NCI-H524 treated with DMSO at 0.1 percent for 48 hours (cell line): Measurements from ENCODE around the gene GRK5.
"Not testable (repeated sequence)": the region's sequence is repeated elsewhere in the genome, so short reads cannot be mapped to it uniquely, and the experiment has no call there.

Experiments used
- DNase-seq: peaks from one replicate; lab custom pipeline; 2025; lab: John Stamatoyannopoulos, UW

The GRK5 gene

DNA sequence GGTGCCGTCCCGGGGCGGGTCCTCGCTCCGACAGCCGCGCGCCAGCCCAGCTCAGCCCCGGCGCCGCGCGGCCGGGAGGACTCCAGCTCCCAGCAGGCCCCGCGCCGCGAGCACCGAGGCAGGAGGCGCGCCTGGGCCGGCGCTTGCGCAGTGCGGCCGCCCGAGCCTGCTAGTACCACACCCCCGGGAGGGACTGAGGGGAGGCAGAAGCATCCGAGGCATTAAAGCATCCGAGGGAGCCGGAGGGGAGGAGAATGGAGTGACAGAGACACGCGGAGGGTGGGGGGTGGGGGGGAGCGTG is at the start of gene GRK5:
GRK5 (plus strand) TSS at position 206 of the 301 bp plus-strand sequence. CDS start 347 bp downstream, outside the sequence.
- peak; percentile 63 for DNase-seq

DNA sequence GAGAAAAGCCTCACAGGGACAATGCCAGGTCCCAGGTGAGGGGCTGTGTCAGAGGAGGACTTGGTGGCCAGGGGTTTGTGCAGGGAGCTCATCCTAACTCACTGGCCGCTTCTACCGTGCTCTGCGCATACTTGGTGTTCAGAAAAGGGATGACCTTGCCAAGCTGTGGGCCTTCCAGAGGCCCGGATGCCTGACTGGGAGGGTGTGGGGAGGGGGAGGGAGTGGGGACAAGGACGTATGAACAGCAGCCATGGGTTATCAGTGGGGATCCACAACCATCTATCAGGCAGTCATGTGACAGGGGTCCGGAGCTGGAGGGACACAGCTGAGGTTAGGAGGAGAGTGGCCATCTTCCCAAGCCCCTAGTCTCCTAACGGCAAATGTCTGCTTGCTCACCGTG is 48.0 kb upstream of the GRK5 start:
- DNase-seq, result no peak

DNA sequence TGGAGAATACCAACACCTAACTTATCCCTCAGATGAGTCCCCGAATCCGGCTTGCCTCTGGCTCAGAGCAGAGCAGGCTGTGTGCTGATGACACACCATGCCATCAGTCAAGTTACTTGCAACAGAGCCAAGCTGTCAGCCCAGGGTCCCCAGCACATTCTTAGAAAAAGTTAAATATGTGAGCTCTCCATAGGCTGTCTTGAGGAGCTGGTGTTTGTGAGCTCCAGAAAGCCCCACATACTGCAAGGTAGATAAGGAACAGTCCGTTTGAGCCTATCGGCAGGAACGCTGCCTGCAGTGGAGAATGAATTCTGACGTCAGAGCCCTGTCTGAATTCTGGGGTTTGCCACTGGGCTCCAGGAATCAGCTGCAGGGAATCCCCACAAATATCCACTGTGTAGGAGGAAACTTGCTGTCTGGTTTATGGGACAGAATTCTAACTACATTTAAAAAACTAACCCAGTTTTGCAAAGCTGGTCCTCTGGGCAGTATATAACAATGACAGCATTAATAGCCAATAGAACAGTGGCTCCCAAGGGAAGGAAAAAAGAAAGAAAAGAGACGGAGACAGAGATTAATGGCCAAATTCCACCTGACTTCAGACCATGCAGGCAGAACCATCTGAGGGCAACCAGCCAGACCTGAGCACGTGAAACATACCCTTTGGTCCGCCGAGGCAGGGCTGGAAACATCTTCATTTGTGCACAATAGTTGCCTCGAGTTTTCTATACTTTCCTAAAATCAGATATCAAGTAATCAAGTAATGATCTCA is 45.5 kb upstream of the GRK5 start:
- no peak for DNase-seq

DNA sequence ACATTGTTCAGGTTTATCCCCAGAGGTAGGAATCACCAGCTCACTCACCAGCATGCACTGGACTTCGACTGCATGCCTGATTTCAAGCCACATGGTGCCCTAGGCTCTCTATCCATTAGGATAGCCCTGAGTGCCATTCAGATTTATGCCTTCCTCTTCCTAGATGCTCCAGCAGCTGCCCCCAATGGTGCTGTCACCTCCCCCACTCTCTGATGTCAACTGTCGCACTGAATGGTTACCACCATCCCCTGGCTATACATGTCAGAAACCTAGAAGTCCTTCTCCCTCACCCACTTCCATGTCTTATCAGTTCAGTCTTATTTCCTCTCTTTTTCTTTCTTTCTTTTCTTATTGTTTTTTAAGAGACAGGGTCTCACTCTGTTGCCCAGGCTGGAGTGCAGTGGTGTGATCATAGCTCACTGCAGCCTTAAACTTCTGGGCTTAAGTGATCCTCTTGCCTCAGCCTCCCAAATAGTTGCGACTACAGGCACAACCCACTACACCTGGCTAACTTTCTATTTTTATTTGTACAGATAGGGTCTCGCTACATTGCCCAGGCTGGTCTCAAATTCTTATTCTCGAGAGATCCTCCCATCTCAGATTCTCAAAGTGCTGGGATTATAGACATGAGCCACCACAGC is 44.8 kb upstream of the GRK5 start:
- DNase-seq, result no peak

DNA sequence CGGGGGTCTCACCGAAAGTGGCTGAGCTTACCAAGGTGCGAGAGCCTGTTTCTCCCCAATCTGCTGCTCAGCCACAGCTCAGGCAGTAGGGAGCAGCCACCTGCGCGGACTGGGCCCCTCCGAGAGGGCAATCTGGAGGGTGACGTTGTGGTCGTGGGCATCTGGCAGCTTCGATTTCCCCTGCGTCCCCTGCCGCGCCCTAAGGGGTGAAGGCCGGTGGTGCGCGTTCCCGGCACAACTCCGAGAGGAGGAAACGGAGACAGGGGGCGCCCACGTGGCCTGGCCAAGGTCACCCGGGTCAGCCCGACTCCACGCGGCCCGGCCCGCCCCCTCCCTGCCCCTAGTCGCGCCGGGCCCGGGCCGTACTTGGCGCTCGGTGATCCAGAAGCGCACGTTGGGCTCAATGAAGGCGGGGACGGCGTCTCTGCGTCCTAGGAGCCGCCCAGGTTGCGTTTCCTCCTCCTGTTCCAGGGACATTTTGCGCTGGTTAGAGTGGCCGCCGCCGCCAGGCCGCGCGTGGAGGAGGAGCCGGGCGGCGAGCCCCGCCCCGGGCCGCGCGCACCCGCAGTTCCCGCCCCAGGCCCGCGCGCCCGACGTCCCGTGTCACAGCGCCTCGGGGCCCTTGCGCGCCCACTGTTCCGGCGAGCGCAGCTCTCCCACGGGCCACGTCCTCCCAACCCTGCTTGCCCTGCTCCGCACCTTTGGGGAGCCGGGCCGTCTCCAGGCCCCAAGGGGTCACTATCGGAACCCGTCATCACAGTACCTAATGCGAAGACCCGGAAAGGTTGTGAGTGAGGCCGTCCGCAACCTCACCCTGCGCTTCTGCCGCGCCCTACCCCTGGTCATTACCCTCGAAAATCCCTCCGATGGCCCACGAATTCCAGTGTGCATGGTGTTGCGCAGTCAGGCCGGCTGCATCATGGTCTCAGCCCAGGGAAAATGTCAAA is 41.9 kb upstream of the GRK5 start, which contains the start of gene SFXN4:
SFXN4 (minus strand) TSS at position 544 of the 947 bp plus-strand sequence; CDS start at position 477, 67 bp downstream.
- no peak for DNase-seq

DNA sequence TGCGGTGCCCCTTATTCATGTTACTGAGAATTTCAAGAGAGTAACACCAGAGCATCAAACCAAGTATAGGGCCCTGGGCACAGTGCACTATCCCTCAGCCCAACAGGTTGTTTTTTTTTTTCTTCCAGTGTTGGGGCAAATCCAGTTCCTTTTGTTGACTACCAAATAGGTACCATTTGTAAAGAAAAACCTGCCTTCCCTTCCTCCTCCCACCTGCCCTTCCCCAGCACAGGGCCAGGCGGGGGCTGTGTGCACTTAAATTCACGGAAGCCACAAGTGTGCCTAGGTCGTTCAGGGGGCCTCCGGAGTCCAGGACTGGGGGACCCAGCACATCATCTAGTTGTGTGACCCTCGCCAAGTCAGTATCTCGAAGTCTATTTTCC is 41.3 kb upstream of the GRK5 start:
- DNase-seq, result no peak

DNA sequence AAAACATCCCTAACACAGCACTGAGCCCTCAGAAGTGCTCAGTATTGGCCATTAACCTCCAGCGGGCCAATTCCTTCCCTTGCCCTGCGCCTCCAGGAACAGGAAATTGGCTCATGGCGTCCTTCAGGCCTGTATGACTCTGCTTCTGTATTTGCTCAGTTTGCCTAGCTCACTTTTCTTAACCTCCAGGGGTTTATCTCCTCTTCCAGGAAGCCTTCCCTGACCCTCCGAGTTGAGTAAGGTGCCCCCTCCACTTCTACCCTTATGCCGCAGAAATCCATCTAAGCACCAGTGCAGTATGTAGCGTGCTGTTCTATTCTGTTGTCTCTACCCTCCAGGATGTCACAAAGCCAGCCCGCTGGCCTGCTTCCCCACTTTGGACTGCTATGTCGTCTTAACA is 40.8 kb upstream of the GRK5 start:
- no peak for DNase-seq

DNA sequence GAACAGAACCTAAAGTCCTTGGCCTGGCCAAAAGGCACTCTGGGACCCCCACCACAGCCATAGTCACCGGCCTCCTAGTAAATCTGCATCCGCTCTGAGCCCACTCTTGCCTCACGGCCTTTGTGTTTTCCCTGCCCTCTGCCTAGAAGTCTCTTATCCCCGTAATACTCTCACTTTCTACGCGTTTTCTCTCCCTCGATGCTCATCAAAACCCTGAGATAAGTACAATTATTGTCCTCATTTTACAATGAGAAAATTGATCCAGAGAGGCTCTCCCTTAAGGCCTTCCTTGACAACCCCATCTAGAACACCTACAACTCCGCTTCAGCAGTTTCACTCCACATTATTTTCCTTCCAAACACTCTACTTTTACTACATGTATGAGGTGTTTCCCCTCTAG is 40.3 kb upstream of the GRK5 start:
- DNase-seq, result no peak

DNA sequence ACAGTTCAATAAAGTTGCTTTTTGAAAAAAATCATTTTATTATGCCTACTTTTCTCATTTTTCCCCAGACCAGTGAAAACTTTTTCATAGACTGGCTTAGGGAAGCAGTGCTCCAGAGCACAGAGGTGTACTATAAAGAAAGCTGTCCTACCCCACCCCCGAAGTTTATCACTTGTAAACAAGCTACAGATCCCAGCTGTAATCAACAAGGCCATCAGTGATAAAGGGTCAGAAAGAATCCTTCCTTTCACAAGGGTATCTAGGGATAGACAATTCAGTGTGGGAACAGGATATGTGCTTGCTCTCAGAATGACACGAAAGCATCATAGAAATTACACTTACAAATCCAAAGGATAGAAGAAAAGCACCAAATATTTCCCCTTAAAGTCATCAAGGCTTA is 33.3 kb upstream of the GRK5 start:
- DNase-seq, result no peak

DNA sequence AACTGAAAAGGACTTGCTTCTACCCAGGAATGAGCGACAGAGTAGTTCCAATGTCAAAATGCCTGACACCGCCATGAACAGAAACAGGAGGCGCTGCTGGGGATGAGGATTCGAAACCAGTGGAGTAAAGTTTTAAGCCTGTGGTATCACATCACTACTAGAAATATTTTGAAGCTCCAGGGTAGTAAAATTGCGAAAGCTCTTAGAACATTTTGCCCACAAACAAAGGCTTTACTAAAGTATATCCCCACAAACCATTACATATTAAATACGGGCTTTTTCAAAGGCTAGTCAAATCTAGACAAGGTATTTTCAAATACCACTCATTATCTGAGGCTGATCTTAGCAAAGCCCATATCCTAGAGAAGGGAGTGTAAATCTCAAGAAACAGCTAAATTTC is 31.2 kb upstream of the GRK5 start:
- DNase-seq, result no peak

DNA sequence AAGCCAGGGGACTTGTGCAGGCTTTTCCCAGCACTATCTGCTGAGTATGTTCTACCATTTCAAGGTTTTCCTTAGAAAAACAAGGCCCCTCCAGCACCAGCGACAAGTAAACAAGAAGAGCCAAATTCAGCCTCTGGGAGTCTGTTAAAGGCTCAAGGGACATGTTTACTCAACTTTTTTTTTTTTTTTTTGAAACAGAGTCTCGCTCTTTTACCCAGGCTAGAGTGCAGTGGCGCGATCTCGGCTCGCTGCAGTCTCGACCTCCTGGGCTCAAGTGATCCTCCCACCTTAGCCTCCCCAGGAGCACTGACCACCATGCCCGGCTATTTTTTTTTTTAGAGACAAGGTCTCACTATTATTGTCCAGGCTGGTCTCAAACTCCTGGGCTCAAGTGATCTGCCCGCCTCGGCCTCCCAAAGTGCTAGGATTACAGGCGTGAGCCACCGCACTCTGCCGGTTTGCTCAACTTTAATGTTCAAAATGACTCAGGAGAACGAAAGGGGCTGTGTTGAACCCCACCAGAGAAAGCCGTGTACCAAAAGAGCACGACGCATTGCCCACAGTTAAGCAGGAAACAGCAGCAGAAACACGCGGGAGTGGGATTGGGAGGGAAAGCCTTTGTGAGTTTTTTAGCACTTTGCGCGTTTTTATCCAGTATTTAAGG is 29.5 kb upstream of the GRK5 start:
- no peak for DNase-seq

DNA sequence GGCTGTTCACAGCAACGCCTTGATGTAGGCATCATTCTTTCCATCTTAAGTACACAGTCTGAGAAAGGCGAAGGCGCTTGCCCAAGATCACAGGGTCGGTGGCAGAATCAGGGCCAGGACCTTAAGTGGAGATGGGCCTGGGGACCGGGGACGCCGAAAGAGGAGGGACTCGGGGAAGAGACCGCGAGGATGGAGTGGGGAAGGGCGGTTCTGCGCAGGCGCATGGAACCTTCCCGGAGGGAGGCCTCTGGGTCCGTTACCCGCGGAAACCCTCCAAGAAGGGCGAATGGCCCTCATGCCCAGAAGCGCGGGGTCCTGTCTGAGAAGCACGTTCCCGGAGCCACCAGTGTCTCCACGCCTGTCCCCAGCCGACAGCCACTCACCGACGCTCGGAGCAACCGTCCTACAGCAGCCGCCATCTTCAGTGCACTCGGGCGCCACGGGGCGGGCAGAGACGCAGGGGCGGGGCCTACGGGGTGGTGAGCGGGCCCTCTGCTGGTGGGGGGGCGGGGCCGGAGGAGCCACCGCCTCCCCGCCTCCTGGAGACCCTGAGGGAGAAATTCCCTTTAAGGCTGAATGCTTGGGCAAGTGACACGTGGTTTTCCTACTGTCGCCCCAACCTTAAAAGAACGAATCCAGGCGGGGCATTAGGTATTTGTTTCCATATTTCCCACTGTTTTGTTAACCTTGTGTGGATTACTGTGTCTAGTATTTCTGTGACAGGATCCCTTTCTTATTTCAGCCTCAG is 28.8 kb upstream of the GRK5 start, which contains the start of gene PRDX3:
PRDX3 (minus strand) TSS at position 441 of the 748 bp plus-strand sequence; CDS start at position 419, 22 bp downstream.
- DNase-seq, result peak; percentile 28

DNA sequence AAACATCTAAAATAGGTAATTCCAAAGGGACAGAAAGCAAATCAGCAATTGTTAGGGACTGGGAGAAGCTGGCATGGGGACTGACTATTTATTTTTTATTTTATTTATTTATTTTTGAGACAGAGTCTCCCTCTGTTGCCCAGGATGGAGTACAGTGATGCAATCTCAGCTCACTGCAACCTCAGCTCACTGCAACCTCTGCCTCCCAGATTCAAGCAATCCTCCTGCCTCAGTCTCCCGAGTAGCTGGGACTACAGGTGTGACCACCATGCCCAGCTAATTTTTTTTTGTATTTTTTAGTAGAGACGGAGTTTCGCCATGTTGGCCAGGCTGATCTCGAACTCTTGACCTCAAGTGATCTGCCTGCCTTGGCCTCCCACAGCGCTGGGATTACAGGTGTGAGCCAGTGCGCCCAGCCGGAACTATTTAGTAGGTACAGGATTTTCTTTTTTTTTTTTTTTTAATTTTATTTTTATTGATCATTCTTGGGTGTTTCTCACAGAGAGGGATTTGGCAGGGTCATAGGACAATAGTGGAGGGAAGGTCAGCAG is 26.4 kb upstream of the GRK5 start:
- not testable (repeated sequence) for DNase-seq

DNA sequence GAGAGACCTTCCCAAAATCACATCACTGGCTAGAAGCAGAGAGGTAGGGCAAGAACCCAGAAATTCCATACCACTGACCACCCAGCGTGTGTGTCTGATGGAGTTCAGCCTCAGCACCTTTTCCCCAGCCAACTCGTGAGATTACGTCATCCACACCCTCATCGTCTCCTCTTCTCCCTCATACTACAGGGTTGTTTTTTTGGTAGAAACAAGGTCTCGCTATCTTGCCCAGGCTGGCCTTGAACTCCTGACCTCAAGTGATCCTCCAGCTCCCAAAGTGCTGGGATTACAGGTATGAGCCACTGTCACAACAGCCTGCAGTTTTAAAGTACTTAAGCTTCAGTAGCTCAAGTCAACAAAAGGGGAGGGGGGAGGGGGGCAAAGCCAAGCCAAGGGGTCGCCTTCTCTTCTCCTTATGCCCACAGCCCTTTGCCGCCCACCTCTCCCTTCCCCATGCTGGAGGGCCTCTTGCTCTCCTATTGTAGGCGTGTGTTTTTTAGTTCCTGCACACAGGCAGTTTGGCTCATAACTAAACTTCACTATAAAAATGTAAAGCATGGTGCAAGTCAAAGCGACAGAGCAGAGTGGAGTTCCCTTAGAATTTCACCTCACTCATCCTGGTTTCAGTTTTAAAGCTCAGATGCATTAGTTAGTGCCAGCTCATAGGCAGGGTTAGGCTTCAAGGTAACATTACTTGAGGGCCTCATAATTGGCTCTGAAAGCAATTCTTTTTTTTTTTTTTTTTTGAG is 23.5 kb upstream of the GRK5 start:
- DNase-seq, result no peak

DNA sequence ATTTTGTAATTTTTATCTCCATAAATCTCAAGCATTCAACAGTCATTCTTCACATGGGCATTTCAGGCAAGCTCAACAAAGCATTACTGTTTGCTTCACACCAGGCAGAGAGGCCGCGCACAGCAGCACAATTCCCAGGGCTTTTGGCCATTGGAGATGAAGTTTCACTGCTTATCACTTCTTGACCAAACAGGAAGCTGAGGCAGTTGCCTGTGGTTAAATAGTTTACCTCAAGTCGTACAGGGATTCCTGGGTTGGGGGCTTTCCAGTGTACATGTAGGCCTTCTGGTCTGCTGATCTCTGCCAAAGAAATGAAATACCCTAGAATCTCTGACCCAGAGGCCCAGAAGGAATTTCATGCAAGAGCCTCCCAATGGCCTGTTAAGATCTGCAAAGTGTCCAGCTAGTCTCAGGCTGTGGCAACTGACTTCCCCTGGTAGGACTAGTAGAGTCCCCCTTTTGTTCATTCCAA is 17.5 kb upstream of the GRK5 start:
- DNase-seq, result no peak

DNA sequence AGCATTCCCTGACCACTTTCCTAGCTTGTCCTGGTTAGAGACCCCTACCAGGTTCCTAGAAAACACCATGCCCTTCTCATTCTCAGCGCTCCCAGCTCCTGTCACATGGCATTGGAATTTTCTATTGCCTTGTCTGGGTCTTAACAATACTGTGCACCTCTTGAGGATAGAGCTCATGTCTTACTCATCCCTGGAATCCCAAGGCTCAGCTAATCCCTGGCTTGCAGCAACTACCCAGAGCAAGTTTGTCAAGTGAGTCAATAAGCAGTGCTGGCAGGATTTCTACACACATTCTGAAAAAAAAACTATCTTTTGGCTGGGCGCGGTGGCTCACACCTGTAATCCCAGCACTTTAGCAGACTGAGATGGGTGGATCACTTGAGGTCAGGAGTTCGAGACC is 17.0 kb upstream of the GRK5 start:
- DNase-seq, result no peak

DNA sequence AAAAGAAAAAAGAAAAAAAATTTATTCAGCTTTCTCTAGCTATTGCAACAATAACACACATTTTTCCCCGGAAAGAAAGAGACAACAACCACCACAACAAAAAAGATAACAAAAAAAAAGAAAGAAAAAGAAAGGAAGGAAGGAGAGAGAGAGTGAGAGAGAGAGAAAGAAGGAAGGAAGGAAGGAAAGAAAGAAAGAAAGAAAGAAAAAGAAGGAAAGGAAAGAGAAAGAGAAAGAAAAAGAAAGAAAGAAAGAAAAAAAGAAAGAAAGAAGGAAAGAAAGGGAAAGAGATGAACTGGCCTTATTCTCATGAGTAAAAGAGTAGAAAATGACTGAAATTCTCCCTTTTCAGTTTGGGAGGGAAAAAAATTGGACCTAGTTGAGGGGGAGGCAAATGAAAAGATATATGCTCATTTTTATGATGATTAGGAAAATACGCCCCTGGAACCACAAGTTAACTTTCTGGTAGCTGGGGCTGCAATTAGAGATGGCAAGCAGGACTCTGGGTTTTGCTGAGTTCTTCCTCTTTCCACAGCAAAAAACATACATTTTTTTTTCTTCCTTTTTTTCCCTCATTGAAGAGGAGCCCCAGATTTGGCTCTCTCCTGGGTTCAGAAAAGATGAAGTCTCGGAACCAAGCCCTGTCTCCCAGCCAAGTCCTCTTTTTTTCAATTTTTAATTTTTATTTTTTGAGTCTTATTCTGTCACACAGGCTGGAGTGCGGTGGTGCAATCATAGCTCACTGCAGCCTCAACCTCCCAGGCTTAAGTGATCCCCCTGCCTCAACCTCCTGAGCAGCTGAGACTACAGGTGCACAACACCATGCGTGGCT is 16.2 kb upstream of the GRK5 start:
- no peak for DNase-seq

DNA sequence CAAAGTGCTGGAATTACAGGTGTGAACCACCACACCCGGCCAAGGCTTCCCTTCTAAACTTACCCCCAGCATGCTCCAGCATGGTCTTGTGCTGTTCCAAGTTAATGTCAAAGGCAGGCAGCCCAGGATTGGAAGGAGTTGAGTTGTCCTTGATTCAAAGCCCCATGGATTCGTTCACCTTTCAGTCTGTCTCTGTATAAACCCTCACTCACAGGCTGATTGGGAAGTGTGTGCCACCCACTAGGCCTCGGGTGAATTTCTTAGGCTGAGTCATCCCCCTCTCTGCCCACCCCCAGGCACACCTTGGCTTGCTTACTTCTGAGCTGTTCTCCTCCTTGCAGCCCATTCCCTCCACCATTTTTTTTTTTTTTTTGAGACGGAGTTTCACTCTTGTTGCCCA is 15.5 kb upstream of the GRK5 start:
- DNase-seq, result no peak

DNA sequence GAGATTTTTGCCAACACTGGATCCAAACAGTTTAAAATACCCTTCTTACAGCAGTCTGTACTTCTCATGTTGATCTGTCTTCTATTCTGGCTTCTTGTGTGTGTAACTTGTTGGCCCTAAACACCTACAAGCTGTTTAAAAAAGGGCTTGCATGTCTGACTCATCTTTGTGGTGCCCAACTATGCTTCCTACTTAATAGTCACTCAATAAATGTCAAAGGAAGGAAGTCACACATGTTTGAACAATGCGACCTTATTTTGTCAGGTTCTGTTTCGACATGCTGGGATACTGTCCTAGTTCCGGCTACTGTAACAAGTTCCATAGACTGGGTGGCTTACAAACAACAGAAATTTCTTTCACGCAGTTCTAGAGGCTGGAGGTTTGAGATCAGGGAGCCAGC is 9.4 kb upstream of the GRK5 start:
- no peak for DNase-seq
